Measurements from ENCODE around the gene FAM174B. TPM values are rescaled to one million over a fixed set of nuclear protein-coding genes. Genes with fewer than 3 reads are reported as not detected.

The FAM174B gene
- total and polyA plus RNA-seq, 10 of the 15 experiments (the other 5 are each of a cell fraction or from before 2014, with no cell fraction given), result 0.71 to 15.9 (median 4.2) TPM

- RAD21 ChIA-PET (ENCODE audit: unreplicated experiment), result interaction anchor here (1.1 kb wide), 1 partner anchor 26 kb away, joined by 3 read pairs; no protein-coding TSS in a partner anchor
- CTCF ChIA-PET, result no interaction called here
- peaks cover 12% of the 10 kb centered on the region for H3K79me2 ChIP-seq (ENCODE audit: control insufficient read depth, insufficient read depth, low read length)
These were observed 28.6 kb downstream of the FAM174B start for GRCh38 chr15:92627014-92627413.

More at GRCh38 chr15:92627014-92627413, 28.6 kb downstream of the FAM174B start:
- Histone ChIP-seq H3K9me3 (replicated peaks; ENCODE audit: control insufficient read depth, insufficient read depth, low read length) (peaks cover 14% of the 10 kb centered on the region; the same call in 2 of the 3 replicates), H3K36me3 (ENCODE audit: control insufficient read depth in 2 of 2, insufficient read depth in 2 of 2, low read length in 1 of 2) (peaks cover 5 to 17% of the 10 kb centered on the region in 2 experiments; a peak in 3 of 4 replicates), H3K4me1 (ENCODE audit: control insufficient read depth, insufficient read depth, low read length) (peaks cover 41% of the 10 kb centered on the region), H3K27me3 (replicated peaks in 1 of 2; ENCODE audit: control insufficient read depth in 2 of 2, insufficient read depth in 2 of 2, low read length in 1 of 2) (no peaks in the 10 kb centered on the region), H4K20me1 (ENCODE audit: control insufficient read depth, insufficient read depth) (no peaks in the 10 kb centered on the region), H3K27ac (ENCODE audit: control insufficient read depth, insufficient read depth) (no peak overlapping the region; the same call in 1 of the 2 replicates), H3K4me3 (no peak overlapping the region), H3K9ac (ENCODE audit: control insufficient read depth, insufficient read depth, low read length) (no peak overlapping the region), H2AFZ (ENCODE audit: control insufficient read depth, low read depth, low read length) (no peak overlapping the region), H3K4me2 (ENCODE audit: control insufficient read depth, insufficient read depth) (no peak overlapping the region)
- intact Hi-C loops (cut with micrococcal nuclease; ENCODE audit: unreplicated experiment), result no loop called here
- in situ Hi-C loops (cut with MboI), result no loop called here
- 86% methylated on average over 11 of the region's 11 CpGs for WGBS (ENCODE audit: insufficient coverage, insufficient replicate concordance, low lambda C conversion rate, missing lambda C conversion rate)
- BruUV-seq (replicated peaks), result no TSS peak
- no peak for TF ChIP-seq NFYB (IDR thresholded peaks at IDR 0.05; ENCODE audit: insufficient read depth, low read depth, low read length)
- TF ChIP-seq LARP7 (IDR thresholded peaks at IDR 0.05), result no peak
- no peak for TF ChIP-seq TCF3 (IDR thresholded peaks at IDR 0.05; ENCODE audit: borderline replicate concordance, insufficient read depth, low read depth, low read length)
- no peak for TF ChIP-seq MEF2A (IDR thresholded peaks at IDR 0.05; ENCODE audit: insufficient read depth, low read depth, low read length)
- no peak for TF ChIP-seq EED (IDR thresholded peaks at IDR 0.05; ENCODE audit: low read depth)
- TF ChIP-seq ASH2L (IDR thresholded peaks at IDR 0.05; ENCODE audit: borderline replicate concordance, low read depth), result no peak
- TF ChIP-seq, protein P1, sequence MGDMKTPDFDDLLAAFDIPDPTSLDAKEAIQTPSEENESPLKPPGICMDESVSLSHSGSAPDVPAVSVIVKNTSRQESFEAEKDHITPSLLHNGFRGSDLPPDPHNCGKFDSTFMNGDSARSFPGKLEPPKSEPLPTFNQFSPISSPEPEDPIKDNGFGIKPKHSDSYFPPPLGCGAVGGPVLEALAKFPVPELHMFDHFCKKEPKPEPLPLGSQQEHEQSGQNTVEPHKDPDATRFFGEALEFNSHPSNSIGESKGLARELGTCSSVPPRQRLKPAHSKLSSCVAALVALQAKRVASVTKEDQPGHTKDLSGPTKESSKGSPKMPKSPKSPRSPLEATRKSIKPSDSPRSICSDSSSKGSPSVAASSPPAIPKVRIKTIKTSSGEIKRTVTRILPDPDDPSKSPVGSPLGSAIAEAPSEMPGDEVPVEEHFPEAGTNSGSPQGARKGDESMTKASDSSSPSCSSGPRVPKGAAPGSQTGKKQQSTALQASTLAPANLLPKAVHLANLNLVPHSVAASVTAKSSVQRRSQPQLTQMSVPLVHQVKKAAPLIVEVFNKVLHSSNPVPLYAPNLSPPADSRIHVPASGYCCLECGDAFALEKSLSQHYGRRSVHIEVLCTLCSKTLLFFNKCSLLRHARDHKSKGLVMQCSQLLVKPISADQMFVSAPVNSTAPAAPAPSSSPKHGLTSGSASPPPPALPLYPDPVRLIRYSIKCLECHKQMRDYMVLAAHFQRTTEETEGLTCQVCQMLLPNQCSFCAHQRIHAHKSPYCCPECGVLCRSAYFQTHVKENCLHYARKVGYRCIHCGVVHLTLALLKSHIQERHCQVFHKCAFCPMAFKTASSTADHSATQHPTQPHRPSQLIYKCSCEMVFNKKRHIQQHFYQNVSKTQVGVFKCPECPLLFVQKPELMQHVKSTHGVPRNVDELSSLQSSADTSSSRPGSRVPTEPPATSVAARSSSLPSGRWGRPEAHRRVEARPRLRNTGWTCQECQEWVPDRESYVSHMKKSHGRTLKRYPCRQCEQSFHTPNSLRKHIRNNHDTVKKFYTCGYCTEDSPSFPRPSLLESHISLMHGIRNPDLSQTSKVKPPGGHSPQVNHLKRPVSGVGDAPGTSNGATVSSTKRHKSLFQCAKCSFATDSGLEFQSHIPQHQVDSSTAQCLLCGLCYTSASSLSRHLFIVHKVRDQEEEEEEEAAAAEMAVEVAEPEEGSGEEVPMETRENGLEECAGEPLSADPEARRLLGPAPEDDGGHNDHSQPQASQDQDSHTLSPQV (IDR thresholded peaks at IDR 0.05), result no peak
- TF ChIP-seq BMI1 (IDR thresholded peaks at IDR 0.05; ENCODE audit: borderline replicate concordance), result no peak
- TF ChIP-seq FOS (IDR thresholded peaks at IDR 0.05; ENCODE audit: borderline replicate concordance, extremely low read depth, insufficient read length), result no peak
- no peak for TF ChIP-seq GATAD2B (conservative IDR thresholded peaks at IDR 0.05; ENCODE audit: low read depth)
- TF ChIP-seq HDGF (IDR thresholded peaks at IDR 0.05), result no peak
- TF ChIP-seq KAT2A (conservative IDR thresholded peaks at IDR 0.05; ENCODE audit: control insufficient read depth, low read depth, low read length), result no peak
- DNase-seq (ENCODE audit: low read depth, low spot score), result no peak
- FAIRE-seq, result no peak
- ChIA-PET POLR2A (no interaction called here), SMC1A (ENCODE audit: uncharacterized antibody, unreplicated experiment) (interaction anchor here (1.0 kb wide), 1 partner anchor 42 kb away, joined by 3 read pairs; no protein-coding TSS in a partner anchor)
- ATAC-seq, result no peak
